ENCODE data around the gene GRM2. TPM values are rescaled to one million over a fixed set of nuclear protein-coding genes. Genes with fewer than 3 reads are reported as not detected.

GRM2 gene
- total RNA-seq, 2 experiments from 2014 or later, result 0.06 to 0.29 TPM

DNA sequence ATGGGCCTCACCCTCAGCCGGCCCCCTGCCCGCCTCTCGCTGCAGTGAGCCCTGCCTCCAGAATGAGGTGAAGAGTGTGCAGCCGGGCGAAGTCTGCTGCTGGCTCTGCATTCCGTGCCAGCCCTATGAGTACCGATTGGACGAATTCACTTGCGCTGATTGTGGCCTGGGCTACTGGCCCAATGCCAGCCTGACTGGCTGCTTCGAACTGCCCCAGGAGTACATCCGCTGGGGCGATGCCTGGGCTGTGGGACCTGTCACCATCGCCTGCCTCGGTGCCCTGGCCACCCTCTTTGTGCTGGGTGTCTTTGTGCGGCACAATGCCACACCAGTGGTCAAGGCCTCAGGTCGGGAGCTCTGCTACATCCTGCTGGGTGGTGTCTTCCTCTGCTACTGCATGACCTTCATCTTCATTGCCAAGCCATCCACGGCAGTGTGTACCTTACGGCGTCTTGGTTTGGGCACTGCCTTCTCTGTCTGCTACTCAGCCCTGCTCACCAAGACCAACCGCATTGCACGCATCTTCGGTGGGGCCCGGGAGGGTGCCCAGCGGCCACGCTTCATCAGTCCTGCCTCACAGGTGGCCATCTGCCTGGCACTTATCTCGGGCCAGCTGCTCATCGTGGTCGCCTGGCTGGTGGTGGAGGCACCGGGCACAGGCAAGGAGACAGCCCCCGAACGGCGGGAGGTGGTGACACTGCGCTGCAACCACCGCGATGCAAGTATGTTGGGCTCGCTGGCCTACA lies 8.5 kb downstream of the GRM2 start:
- no peaks in the 10 kb centered on the region for H4K20me1 ChIP-seq (ENCODE audit: insufficient read depth, low read length)
- H3K27ac ChIP-seq (ENCODE audit: low read depth, low read length, poor library complexity, severe bottlenecking), result no peak overlapping the region
- ChIA-PET POLR2A (no interaction called here), CTCF (ENCODE audit: unreplicated experiment) (no interaction called here)
- H3K4me1 ChIP-seq (ENCODE audit: insufficient read depth, low read length, poor library complexity, severe bottlenecking), result no peaks in the 10 kb centered on the region
- no peaks in the 10 kb centered on the region for H3K36me3 ChIP-seq (ENCODE audit: insufficient read depth, low read length)
- no peak overlapping the region for H3K4me3 ChIP-seq (ENCODE audit: low read depth, low read length, poor library complexity, severe bottlenecking)
- H3K79me2 ChIP-seq (ENCODE audit: insufficient read depth, low read depth, low read length), result no peaks in the 10 kb centered on the region
- no peaks in the 10 kb centered on the region for H3K9me2 ChIP-seq (ENCODE audit: insufficient read depth, low read length)
- no peaks in the 10 kb centered on the region for H3K9me3 ChIP-seq (ENCODE audit: low read length)
- H3K4me2 ChIP-seq (ENCODE audit: low read length), result no peak overlapping the region
- no TSS peak for BruUV-seq (replicated peaks)
- TF ChIP-seq, protein P1, sequence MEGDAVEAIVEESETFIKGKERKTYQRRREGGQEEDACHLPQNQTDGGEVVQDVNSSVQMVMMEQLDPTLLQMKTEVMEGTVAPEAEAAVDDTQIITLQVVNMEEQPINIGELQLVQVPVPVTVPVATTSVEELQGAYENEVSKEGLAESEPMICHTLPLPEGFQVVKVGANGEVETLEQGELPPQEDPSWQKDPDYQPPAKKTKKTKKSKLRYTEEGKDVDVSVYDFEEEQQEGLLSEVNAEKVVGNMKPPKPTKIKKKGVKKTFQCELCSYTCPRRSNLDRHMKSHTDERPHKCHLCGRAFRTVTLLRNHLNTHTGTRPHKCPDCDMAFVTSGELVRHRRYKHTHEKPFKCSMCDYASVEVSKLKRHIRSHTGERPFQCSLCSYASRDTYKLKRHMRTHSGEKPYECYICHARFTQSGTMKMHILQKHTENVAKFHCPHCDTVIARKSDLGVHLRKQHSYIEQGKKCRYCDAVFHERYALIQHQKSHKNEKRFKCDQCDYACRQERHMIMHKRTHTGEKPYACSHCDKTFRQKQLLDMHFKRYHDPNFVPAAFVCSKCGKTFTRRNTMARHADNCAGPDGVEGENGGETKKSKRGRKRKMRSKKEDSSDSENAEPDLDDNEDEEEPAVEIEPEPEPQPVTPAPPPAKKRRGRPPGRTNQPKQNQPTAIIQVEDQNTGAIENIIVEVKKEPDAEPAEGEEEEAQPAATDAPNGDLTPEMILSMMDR (conservative IDR thresholded peaks at IDR 0.05; ENCODE audit: low read length), result no peak
- no peak for TF ChIP-seq EZH2phosphoT487 (IDR thresholded peaks at IDR 0.05; ENCODE audit: borderline replicate concordance, low read depth, low read length)
- no peak for DNase-seq (ENCODE audit: low spot score)
- H2AFZ ChIP-seq (ENCODE audit: low read length), result no peak overlapping the region
- intact Hi-C loops (cut with micrococcal nuclease; ENCODE audit: unreplicated experiment), result no loop called here

DNA sequence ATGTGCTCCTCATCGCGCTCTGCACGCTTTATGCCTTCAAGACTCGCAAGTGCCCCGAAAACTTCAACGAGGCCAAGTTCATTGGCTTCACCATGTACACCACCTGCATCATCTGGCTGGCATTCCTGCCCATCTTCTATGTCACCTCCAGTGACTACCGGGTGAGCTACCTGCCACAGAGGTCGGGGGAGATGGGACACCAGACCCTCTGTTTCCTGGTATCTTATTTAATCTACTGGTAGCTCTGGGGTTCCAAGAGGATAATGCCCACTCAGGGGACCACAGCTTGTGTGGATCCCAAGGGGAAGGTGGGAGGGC lies 9.1 kb downstream of the GRM2 start:
- ChIA-PET POLR2A (no interaction called here), CTCF (ENCODE audit: unreplicated experiment) (no interaction called here)
- Histone ChIP-seq H3K4me2 (ENCODE audit: low read length) (no peak overlapping the region), H3K9me2 (ENCODE audit: insufficient read depth, low read length) (no peaks in the 10 kb centered on the region), H3K79me2 (ENCODE audit: insufficient read depth, low read depth, low read length) (no peaks in the 10 kb centered on the region), H3K9me3 (ENCODE audit: low read length) (no peaks in the 10 kb centered on the region), H3K36me3 (ENCODE audit: insufficient read depth, low read length) (no peaks in the 10 kb centered on the region), H4K20me1 (ENCODE audit: insufficient read depth, low read length) (no peaks in the 10 kb centered on the region), H3K4me3 (ENCODE audit: low read depth, low read length, poor library complexity, severe bottlenecking) (no peak overlapping the region), H3K27ac (ENCODE audit: low read depth, low read length, poor library complexity, severe bottlenecking) (no peak overlapping the region), H2AFZ (ENCODE audit: low read length) (no peak overlapping the region), H3K4me1 (ENCODE audit: insufficient read depth, low read length, poor library complexity, severe bottlenecking) (no peaks in the 10 kb centered on the region)
- no peak for DNase-seq (ENCODE audit: low spot score)
- intact Hi-C loops (cut with micrococcal nuclease; ENCODE audit: unreplicated experiment), result no loop called here
- TF ChIP-seq, protein P1 (conservative IDR thresholded peaks at IDR 0.05; ENCODE audit: low read length), result no peak
- TF ChIP-seq EZH2phosphoT487 (IDR thresholded peaks at IDR 0.05; ENCODE audit: borderline replicate concordance, low read depth, low read length), result no peak
- BruUV-seq (replicated peaks), result no TSS peak

DNA sequence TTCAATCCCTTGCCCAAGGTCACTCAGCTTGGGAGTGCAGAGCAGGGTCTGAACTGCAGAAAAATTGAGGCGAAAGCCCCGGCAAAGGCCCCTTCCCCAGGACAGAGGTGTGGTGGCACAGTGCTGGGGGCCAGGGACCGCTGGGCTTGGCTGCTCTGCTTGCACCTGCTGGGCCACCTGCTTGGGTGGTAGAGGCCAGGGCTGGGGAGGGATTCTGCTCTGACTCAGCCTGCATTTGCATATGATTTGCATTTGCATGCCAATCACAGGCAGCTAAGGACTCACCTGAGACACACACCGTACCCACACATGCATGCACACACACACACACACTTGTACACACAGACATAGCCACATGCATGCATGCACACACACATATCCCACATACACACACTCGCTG lies 9.9 kb downstream of the GRM2 start:
- intact Hi-C loops (cut with micrococcal nuclease; ENCODE audit: unreplicated experiment), result no loop called here
- no TSS peak for BruUV-seq (replicated peaks)
- Histone ChIP-seq H3K27ac (ENCODE audit: low read depth, low read length, poor library complexity, severe bottlenecking) (no peak overlapping the region), H3K79me2 (ENCODE audit: insufficient read depth, low read depth, low read length) (no peaks in the 10 kb centered on the region), H3K4me1 (ENCODE audit: insufficient read depth, low read length, poor library complexity, severe bottlenecking) (peaks cover 8% of the 10 kb centered on the region), H3K4me2 (ENCODE audit: low read length) (no peak overlapping the region), H3K9me3 (ENCODE audit: low read length) (no peaks in the 10 kb centered on the region), H3K9me2 (ENCODE audit: insufficient read depth, low read length) (no peaks in the 10 kb centered on the region), H3K36me3 (ENCODE audit: insufficient read depth, low read length) (no peaks in the 10 kb centered on the region), H4K20me1 (ENCODE audit: insufficient read depth, low read length) (no peaks in the 10 kb centered on the region), H2AFZ (ENCODE audit: low read length) (no peak overlapping the region), H3K4me3 (ENCODE audit: low read depth, low read length, poor library complexity, severe bottlenecking) (no peak overlapping the region)
- TF ChIP-seq EZH2phosphoT487 (IDR thresholded peaks at IDR 0.05; ENCODE audit: borderline replicate concordance, low read depth, low read length), result no peak
- TF ChIP-seq, protein P1 (conservative IDR thresholded peaks at IDR 0.05; ENCODE audit: low read length), result no peak
- ChIA-PET CTCF (ENCODE audit: unreplicated experiment) (no interaction called here), POLR2A (no interaction called here)
- DNase-seq (ENCODE audit: low spot score), result no peak
